CD4-positive, alpha-beta T cell (primary cell): Measurements from ENCODE around the gene INSM2. TPM values are rescaled to one million over a fixed set of nuclear protein-coding genes. Genes with fewer than 3 reads are reported as not detected.

ENCODE experiments used
- ATAC-seq: fragments of 200-7000 bp; cut with Tn5 transposase; one replicate; pipeline ENCODE4 v1.10.0; 2022; ENCODE audit warnings: mild to moderate bottlenecking; ENCODE audit not compliant: poor library complexity
- CTCF ChIA-PET: fragments of 350-600 bp; sonication (Branson Sonifier 250); formaldehyde crosslinking; loops from one replicate; lab custom pipeline; 2021; ENCODE audit warnings: antibody characterized with exemption, inconsistent platforms; lab: Charles Lee
- POLR2A ChIA-PET: fragments of 350-600 bp; sonication (Branson Sonifier 250); formaldehyde crosslinking; loops from one replicate; lab custom pipeline; 2021; ENCODE audit warnings: antibody characterized with exemption, inconsistent platforms; lab: Charles Lee
- DNase-seq, 14 experiments: peaks; one replicate each; pipeline ENCODE4 v3.0.0-alpha.2; 2013 to 2020; ENCODE audit warnings: mixed read lengths in 2 of 14
- H3K27ac ChIP-seq, 2 donors: one replicate each; pipeline versions ENCODE4 v1.5.1 to v1.7.0; 2013; ENCODE audit warnings: low read length in 2 of 2, low read depth in 1 of 2, mild to moderate bottlenecking in 1 of 2
- H3K27me3 ChIP-seq, 2 experiments: 1 replicate in 1 of 2; 2 replicates in 1 of 2; pipeline versions ENCODE4 v1.6.1 to v1.7.0; 2013; ENCODE audit warnings: low read length in 2 of 2, control low read depth in 1 of 2, mild to moderate bottlenecking in 1 of 2, moderate library complexity in 1 of 2; ENCODE audit not compliant: insufficient read depth in 2 of 2, control insufficient read depth in 1 of 2
- H3K36me3 ChIP-seq: one replicate; pipeline ENCODE4 v1.6.1; 2013; ENCODE audit warnings: low read length, control low read depth; ENCODE audit not compliant: insufficient read depth
- H3K4me1 ChIP-seq: one replicate; pipeline ENCODE4 v1.6.1; 2013; ENCODE audit warnings: low read length, control low read depth; ENCODE audit not compliant: insufficient read depth
- H3K4me3 ChIP-seq: one replicate; pipeline ENCODE4 v1.5.1; 2013; ENCODE audit warnings: mild to moderate bottlenecking, low read length, moderate library complexity
- H3K9me3 ChIP-seq, 2 experiments: 1 replicate in 1 of 2; 2 replicates in 1 of 2; pipeline versions ENCODE4 v1.6.1 to v1.7.0; 2013; ENCODE audit warnings: low read length in 2 of 2, mild to moderate bottlenecking in 2 of 2, control low read depth in 1 of 2, moderate library complexity in 1 of 2; ENCODE audit not compliant: control insufficient read depth in 1 of 2, insufficient read depth in 1 of 2
- H3K27ac Mint-ChIP-seq: one replicate; pipeline ENCODE4 v1.8.0; 2020; ENCODE audit warnings: mixed read lengths
- H3K27me3 Mint-ChIP-seq: one replicate; pipeline ENCODE4 v1.8.0; 2021; ENCODE audit warnings: mixed read lengths
- H3K36me3 Mint-ChIP-seq: one replicate; pipeline ENCODE4 v1.8.0; 2021; ENCODE audit warnings: low read depth, mixed read lengths
- H3K4me1 Mint-ChIP-seq: one replicate; pipeline ENCODE4 v1.8.0; 2021; ENCODE audit warnings: low read depth, mixed read lengths
- H3K4me3 Mint-ChIP-seq: one replicate; pipeline ENCODE4 v1.8.0; 2020; ENCODE audit warnings: mild to moderate bottlenecking, mixed read lengths
- H3K9me3 Mint-ChIP-seq: one replicate; pipeline ENCODE4 v1.8.0; 2020; ENCODE audit warnings: mixed read lengths
- intact Hi-C, 2 experiments: fragments of 100-400 bp; cut with DNase I in 1 of 2; cut with micrococcal nuclease in 1 of 2; formaldehyde crosslinking; loops; one replicate each; pipeline versions ENCODE4 v1.15.1 to v1.9.0; 2023 to 2025; cut with DNase I, micrococcal nuclease
- total RNA-seq, 174 experiments: library from RNA in 2 of 174; stranded (reverse) in 2 of 174; gene quantifications; one replicate each; pipeline ENCODE4 v1.2.3 and lab custom pipeline; 2021 to 2026
- TF ChIP-seq, protein P1 (sequence below): fragments of 200-600 bp; IDR thresholded peaks from one replicate; pipeline ENCODE4 v1.8.0; 2022; ENCODE audit warnings: antibody characterized with exemption, mild to moderate bottlenecking

INSM2 gene
- total RNA-seq, 2 experiments from 2014 or later: not detected

DNA sequence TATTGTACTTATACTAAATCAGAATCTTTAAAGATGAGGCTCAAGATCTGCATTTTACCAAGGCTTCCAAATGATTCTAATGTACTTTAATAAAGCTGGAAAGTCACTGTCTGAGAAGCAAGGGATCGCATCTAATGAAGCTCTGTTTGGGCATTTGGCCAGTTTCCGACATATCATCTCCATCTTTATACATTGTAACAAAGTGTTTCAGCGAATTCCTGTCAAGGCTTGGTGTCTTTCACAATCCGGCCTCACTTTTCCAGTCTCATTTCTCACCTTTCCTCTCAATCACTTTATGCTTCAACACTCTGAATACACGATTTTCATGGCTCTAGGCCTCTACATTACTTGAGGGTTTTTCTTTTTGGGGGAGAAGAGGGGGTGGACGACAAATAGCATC is 27.5 kb upstream of the INSM2 start:
- H3K4me1 ChIP-seq: no peaks in the 10 kb centered on the region
- CTCF ChIA-PET: no interaction called here
- Mint-ChIP-seq H3K9me3 (no peaks in the 10 kb centered on the region), H3K4me1 (no peaks in the 10 kb centered on the region), H3K4me3 (no peak overlapping the region), H3K27ac (no peak overlapping the region), H3K27me3 (peaks cover 7% of the 10 kb centered on the region), H3K36me3 (no peaks in the 10 kb centered on the region)
- intact Hi-C loops: no loop called here
- ATAC-seq: no peak
- H3K36me3 ChIP-seq: no peaks in the 10 kb centered on the region
- H3K27ac ChIP-seq: no peak overlapping the region
- H3K9me3 ChIP-seq: no peaks in the 10 kb centered on the region
- no peak overlapping the region for H3K4me3 ChIP-seq
- DNase-seq: no peak
- POLR2A ChIA-PET: no interaction called here
- TF ChIP-seq, protein P1, sequence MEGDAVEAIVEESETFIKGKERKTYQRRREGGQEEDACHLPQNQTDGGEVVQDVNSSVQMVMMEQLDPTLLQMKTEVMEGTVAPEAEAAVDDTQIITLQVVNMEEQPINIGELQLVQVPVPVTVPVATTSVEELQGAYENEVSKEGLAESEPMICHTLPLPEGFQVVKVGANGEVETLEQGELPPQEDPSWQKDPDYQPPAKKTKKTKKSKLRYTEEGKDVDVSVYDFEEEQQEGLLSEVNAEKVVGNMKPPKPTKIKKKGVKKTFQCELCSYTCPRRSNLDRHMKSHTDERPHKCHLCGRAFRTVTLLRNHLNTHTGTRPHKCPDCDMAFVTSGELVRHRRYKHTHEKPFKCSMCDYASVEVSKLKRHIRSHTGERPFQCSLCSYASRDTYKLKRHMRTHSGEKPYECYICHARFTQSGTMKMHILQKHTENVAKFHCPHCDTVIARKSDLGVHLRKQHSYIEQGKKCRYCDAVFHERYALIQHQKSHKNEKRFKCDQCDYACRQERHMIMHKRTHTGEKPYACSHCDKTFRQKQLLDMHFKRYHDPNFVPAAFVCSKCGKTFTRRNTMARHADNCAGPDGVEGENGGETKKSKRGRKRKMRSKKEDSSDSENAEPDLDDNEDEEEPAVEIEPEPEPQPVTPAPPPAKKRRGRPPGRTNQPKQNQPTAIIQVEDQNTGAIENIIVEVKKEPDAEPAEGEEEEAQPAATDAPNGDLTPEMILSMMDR: no peak
- no peaks in the 10 kb centered on the region for H3K27me3 ChIP-seq

DNA sequence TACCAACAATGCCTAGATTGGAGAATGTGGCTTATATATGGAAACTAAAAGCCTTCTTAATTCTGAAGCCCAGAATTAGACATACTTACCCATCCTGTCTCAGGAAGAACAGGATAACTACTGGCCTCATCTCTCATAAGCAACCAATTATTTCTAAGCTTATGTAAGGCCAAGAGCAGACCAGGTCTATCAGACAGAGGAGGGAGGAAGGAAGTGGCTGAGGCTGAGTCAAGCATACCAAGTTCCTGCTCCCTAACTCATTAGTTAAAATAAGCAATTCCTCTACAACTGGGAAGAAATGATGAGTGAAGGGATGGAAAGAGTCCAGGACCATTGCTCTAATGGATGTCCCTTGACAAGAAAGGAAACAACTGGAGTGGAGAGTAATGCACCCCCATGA is 27.0 kb upstream of the INSM2 start:
- TF ChIP-seq, protein P1: no peak
- no peaks in the 10 kb centered on the region for H3K4me1 ChIP-seq
- POLR2A ChIA-PET: no interaction called here
- ATAC-seq (no peak), DNase-seq (no peak)
- CTCF ChIA-PET: no interaction called here
- no peaks in the 10 kb centered on the region for H3K36me3 ChIP-seq
- H3K27me3 Mint-ChIP-seq: peaks cover 4% of the 10 kb centered on the region
- H3K9me3 ChIP-seq: no peaks in the 10 kb centered on the region
- H3K4me3 Mint-ChIP-seq: no peak overlapping the region
- H3K27me3 ChIP-seq: no peaks in the 10 kb centered on the region
- H3K9me3 Mint-ChIP-seq: no peaks in the 10 kb centered on the region
- H3K27ac Mint-ChIP-seq: no peak overlapping the region
- no peak overlapping the region for H3K27ac ChIP-seq
- H3K4me3 ChIP-seq: no peak overlapping the region
- H3K36me3 Mint-ChIP-seq: no peaks in the 10 kb centered on the region
- intact Hi-C loops: no loop called here
- no peaks in the 10 kb centered on the region for H3K4me1 Mint-ChIP-seq

DNA sequence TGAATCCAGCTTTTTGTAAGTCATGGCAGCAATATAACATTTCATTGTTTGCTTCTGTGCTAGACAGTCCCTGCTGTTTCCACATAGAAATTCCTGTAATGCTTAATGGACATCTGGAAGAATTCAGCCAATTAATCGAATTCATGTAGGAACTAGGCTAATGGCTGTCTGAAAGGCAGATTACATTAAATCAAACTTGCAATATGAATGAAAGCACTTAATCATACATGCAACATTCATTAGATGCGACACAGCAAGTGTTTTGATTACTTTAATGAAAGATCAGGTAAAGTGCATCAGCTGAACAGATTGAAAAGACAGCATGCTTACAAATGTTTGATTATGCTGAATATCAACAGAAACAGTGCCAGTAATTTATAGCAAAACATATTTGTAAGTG is 24.1 kb upstream of the INSM2 start:
- ChIA-PET POLR2A (no interaction called here), CTCF (no interaction called here)
- Mint-ChIP-seq H3K36me3 (no peaks in the 10 kb centered on the region), H3K27ac (no peak overlapping the region), H3K9me3 (no peaks in the 10 kb centered on the region), H3K4me1 (no peaks in the 10 kb centered on the region), H3K4me3 (no peak overlapping the region), H3K27me3 (no peaks in the 10 kb centered on the region)
- DNase-seq (no peak), ATAC-seq (no peak)
- H3K9me3 ChIP-seq: peaks cover 0 to 5% of the 10 kb centered on the region in 2 experiments
- no peaks in the 10 kb centered on the region for H3K4me1 ChIP-seq
- no peaks in the 10 kb centered on the region for H3K36me3 ChIP-seq
- no peak overlapping the region for H3K27ac ChIP-seq
- no peak overlapping the region for H3K4me3 ChIP-seq
- TF ChIP-seq, protein P1: no peak
- intact Hi-C loops: no loop called here
- H3K27me3 ChIP-seq: no peaks in the 10 kb centered on the region
